ENCODE results near the gene HMGN2.

DNA sequence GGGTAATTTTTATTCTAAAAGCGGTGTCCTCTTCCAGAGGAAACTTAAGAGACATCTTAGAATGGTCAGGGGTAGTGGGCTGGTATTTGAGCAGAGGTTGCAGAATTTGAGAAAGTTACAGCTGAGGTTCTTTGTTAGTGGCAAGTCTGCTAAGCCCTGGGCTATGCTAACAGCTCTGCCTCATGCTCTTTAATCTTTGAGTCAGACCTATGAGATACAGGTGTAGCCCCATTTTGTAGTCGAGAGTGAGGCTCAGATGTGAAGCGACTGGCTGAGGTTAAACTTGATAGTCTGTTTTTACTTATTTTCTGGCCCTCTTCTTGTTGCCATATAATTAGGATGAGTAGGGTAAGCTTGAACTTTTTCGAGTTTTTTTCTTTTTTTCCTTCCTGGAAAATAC, 4.7 kb downstream of the HMGN2 start:
- TF ChIP-seq ESRRA (IDR thresholded peaks at IDR 0.05; ENCODE audit: low read length) (no peak), REST (IDR thresholded peaks at IDR 0.05; ENCODE audit: low read depth, low read length) (no peak), CTCF (IDR thresholded peaks at IDR 0.05 in 2 of 3, conservative IDR thresholded peaks at IDR 0.05 in 1 of 3; ENCODE audit: control insufficient read depth in 2 of 3, extremely low read depth in 1 of 3, insufficient read depth in 1 of 3, low read depth in 3 of 3, low read length in 3 of 3) (no peak), NFYB (IDR thresholded peaks at IDR 0.05; ENCODE audit: insufficient read depth, low read depth, low read length) (no peak), HDAC6 (IDR thresholded peaks at IDR 0.05; ENCODE audit: unreplicated experiment) (no peak)
